Mucosa of rectum (tissue), 2 donors: ENCODE data around the gene ENPP3.

Experiments
- H3K27ac ChIP-seq, 2 donors: one replicate each; pipeline ENCODE4 v1.7.0; 2013; ENCODE audit warnings: inconsistent platforms in 2 of 2, low read depth in 2 of 2, low read length in 2 of 2
- H3K27me3 ChIP-seq, 2 donors: one replicate each; pipeline ENCODE4 v1.7.0; 2013; ENCODE audit warnings: low read length in 2 of 2; ENCODE audit not compliant: control insufficient read depth in 2 of 2, insufficient read depth in 2 of 2
- H3K36me3 ChIP-seq, 2 donors: one replicate each; pipeline ENCODE4 v1.7.0; 2013; ENCODE audit warnings: low read length in 2 of 2; ENCODE audit not compliant: control insufficient read depth in 2 of 2, insufficient read depth in 2 of 2
- H3K4me1 ChIP-seq, 2 donors: one replicate each; pipeline ENCODE4 v1.7.0; 2013; ENCODE audit warnings: low read length in 2 of 2, mild to moderate bottlenecking in 1 of 2; ENCODE audit not compliant: control insufficient read depth in 2 of 2, insufficient read depth in 2 of 2
- H3K4me3 ChIP-seq, 2 donors: one replicate each; pipeline ENCODE4 v1.7.0; 2013; ENCODE audit warnings: low read length in 2 of 2
- H3K9ac ChIP-seq, 2 donors: one replicate each; pipeline ENCODE4 v1.7.0; 2013; ENCODE audit warnings: low read length in 2 of 2, low read depth in 1 of 2, mild to moderate bottlenecking in 1 of 2
- H3K9me3 ChIP-seq, 2 donors: one replicate each; pipeline ENCODE4 v1.7.0; 2013; ENCODE audit warnings: low read length in 2 of 2; ENCODE audit not compliant: control insufficient read depth in 2 of 2
- donor health status: healthy.
- donor health status: Normal muscosa, but diverticular disease.

The ENPP3 gene

DNA sequence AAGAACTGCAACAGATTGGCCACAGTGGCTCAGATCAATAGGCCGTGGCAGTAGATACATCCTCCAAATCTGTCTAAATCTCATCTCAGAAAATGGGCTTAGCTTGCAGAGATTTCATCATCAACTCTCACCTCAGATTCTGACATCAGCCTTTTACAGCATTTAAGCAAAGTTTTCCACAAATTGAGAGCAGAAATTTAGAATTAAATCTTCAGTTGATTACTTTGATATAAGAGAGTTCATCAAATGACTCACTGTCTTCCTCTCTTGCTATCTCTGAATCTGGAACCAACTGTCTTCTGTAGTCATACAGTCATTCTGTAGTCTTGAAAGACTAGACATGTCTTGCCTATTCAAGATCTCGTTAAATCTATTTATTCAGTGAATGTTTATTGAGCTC lies 118.9 kb downstream of the ENPP3 start:
- Histone ChIP-seq H3K27ac (no peak overlapping the region), H3K9ac (no peak overlapping the region), H3K36me3 (no peaks in the 10 kb centered on the region), H3K4me3 (no peak overlapping the region), H3K9me3 (no peaks in the 10 kb centered on the region), H3K4me1 (no peaks in the 10 kb centered on the region), H3K27me3 (no peaks in the 10 kb centered on the region)

DNA sequence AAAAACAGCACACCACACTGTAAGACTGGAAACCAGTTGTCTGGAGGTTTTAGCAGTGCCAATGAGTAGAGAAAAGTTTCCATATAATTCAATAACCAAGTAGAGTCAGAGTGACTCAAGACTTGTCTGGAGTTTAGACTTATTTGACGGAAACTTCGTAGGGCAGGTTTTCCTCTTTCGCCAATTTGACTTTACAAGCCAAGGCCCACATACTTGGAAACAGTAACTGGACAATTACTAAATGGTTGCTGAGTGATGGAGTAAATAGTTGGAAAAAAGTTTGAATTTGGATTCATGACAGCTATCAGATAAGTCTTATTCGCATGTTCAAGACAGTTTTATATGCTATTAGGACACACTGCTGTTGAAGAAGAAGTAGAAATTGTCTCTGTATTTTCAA lies 121.8 kb downstream of the ENPP3 start:
- Histone ChIP-seq H3K27ac (no peak overlapping the region), H3K4me3 (no peak overlapping the region), H3K36me3 (no peaks in the 10 kb centered on the region), H3K9ac (no peak overlapping the region), H3K27me3 (no peaks in the 10 kb centered on the region), H3K4me1 (no peaks in the 10 kb centered on the region), H3K9me3 (no peaks in the 10 kb centered on the region)

DNA sequence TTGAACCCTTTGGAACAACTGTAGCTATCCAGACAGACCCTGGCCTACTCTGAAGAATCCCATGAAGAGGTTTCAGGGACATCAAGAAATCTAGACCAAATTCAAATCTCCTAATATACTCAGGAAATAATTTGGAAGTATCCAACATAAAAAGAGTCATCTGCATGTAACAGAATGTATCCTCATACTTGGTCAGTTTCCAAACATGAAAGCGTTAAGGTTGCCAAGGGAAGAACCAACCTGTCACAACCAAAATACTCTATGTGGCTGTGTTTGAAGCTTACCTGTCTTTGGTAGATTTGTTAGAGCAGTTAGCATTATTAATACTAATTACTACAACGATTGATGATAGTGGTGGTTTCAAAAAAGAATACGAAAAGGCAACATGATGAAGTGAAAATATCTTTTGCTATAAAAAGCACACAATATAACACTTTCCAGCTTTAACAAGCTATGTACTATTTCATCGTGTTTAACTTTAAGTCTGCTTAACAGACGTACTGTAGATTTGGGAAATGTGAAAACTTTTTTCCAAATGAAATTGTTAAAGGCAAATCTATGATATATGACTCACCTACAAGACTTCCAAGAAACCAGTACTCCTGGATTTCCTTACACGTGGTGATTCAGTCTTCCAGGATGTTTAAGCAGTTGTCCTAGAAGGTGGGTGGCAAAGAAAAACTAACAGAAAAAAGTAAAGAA lies 124.1 kb downstream of the ENPP3 start:
- no peaks in the 10 kb centered on the region for H3K4me1 ChIP-seq
- H3K36me3 ChIP-seq, result no peaks in the 10 kb centered on the region
- H3K27me3 ChIP-seq, result no peaks in the 10 kb centered on the region
- no peak overlapping the region for H3K27ac ChIP-seq
- H3K9ac ChIP-seq, result no peak overlapping the region
- H3K4me3 ChIP-seq, result no peak overlapping the region
- H3K9me3 ChIP-seq, result no peaks in the 10 kb centered on the region

DNA sequence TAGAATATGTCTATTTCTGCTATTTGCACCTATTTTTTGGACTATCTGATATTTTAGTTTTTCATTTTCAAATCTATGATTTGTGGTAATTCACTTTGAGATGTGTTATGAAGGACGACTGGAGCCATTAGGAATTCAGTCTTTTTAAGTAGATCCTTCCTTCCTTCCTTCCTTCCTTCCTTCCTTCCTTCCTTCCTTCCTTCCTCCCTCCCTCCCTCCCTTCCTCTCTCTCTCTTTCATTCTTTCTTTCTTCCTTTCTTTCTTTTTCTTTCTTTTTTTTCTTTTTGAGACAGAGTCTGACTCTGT lies 124.6 kb downstream of the ENPP3 start:
- no peaks in the 10 kb centered on the region for H3K36me3 ChIP-seq
- H3K4me3 ChIP-seq, result no peak overlapping the region
- no peak overlapping the region for H3K27ac ChIP-seq
- H3K4me1 ChIP-seq, result no peaks in the 10 kb centered on the region
- no peak overlapping the region for H3K9ac ChIP-seq
- H3K27me3 ChIP-seq, result no peaks in the 10 kb centered on the region
- no peaks in the 10 kb centered on the region for H3K9me3 ChIP-seq

DNA sequence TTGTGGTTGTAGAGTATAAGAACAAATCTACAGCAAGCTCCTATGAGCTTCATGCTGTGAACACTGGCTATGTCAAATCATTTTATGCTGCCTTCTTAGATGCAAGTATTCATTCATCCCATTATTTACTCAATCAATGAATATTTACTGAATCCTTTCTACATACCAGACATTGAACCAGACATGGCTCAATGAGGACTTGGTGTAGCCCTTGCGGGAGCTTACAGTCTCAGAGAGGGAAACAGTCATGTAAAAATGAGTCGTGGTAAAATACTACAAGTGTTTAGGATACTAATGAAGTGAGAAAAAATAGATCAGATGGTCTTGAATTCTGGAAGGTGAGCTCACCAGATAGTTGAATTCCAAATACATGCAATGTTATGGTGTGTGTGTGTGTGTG lies 125.9 kb downstream of the ENPP3 start:
- H3K4me1 ChIP-seq, result no peaks in the 10 kb centered on the region
- no peak overlapping the region for H3K4me3 ChIP-seq
- H3K36me3 ChIP-seq, result no peaks in the 10 kb centered on the region
- no peak overlapping the region for H3K27ac ChIP-seq
- no peaks in the 10 kb centered on the region for H3K27me3 ChIP-seq
- no peaks in the 10 kb centered on the region for H3K9me3 ChIP-seq
- H3K9ac ChIP-seq, result no peak overlapping the region

- Histone ChIP-seq H3K27ac (no peak overlapping the region), H3K36me3 (no peaks in the 10 kb centered on the region), H3K9ac (no peak overlapping the region), H3K4me1 (no peaks in the 10 kb centered on the region), H3K9me3 (no peaks in the 10 kb centered on the region), H3K4me3 (no peak overlapping the region), H3K27me3 (no peaks in the 10 kb centered on the region)
Measured at GRCh38 chr6:131763749-131764148, 126.6 kb downstream of the ENPP3 start.

DNA sequence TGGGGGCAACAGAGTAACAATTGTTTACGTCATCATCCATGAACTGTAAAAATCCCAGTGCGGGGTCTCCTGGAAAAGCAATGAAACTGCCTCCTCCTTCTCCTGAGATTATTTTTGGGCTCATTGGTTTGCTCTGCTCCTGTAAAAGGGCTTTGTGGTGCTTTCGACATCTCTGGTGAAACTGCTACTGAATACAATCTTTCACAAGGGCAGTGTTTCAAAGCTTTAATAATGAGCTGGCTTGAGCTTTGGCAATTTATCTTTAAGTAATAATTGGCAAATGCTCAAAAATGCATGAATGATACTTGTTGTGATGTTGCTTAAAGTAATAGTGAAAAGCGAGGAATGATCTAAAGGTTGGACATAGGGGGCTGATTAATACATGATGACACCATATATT lies 127.2 kb downstream of the ENPP3 start:
- Histone ChIP-seq H3K9me3 (no peaks in the 10 kb centered on the region), H3K4me1 (no peaks in the 10 kb centered on the region), H3K27me3 (no peaks in the 10 kb centered on the region), H3K9ac (no peak overlapping the region), H3K27ac (no peak overlapping the region), H3K4me3 (no peak overlapping the region), H3K36me3 (no peaks in the 10 kb centered on the region)

GRCh38 chr6:131765081-131765803 lies 128.1 kb downstream of the ENPP3 start:
- Histone ChIP-seq H3K4me3 (no peak overlapping the region), H3K4me1 (no peaks in the 10 kb centered on the region), H3K27ac (no peak overlapping the region), H3K9me3 (no peaks in the 10 kb centered on the region), H3K9ac (no peak overlapping the region), H3K36me3 (no peaks in the 10 kb centered on the region), H3K27me3 (no peaks in the 10 kb centered on the region)

GRCh38 chr6:131765804-131766135 lies 128.7 kb downstream of the ENPP3 start:
- H3K27me3 ChIP-seq, result no peaks in the 10 kb centered on the region
- H3K36me3 ChIP-seq, result no peaks in the 10 kb centered on the region
- no peaks in the 10 kb centered on the region for H3K9me3 ChIP-seq
- no peak overlapping the region for H3K4me3 ChIP-seq
- H3K27ac ChIP-seq, result no peak overlapping the region
- no peak overlapping the region for H3K9ac ChIP-seq
- H3K4me1 ChIP-seq, result no peaks in the 10 kb centered on the region

- Histone ChIP-seq H3K9ac (no peak overlapping the region), H3K4me3 (no peak overlapping the region), H3K27ac (no peak overlapping the region), H3K27me3 (no peaks in the 10 kb centered on the region), H3K4me1 (no peaks in the 10 kb centered on the region), H3K36me3 (no peaks in the 10 kb centered on the region), H3K9me3 (no peaks in the 10 kb centered on the region)
Measured at GRCh38 chr6:131766631-131767030, 129.5 kb downstream of the ENPP3 start.
